ENCODE measurements around the gene DYSF.

- TF ChIP-seq SMC3 (IDR thresholded peaks at IDR 0.05; ENCODE audit: low read depth, low read length): no peak
- TF ChIP-seq, protein P1, sequence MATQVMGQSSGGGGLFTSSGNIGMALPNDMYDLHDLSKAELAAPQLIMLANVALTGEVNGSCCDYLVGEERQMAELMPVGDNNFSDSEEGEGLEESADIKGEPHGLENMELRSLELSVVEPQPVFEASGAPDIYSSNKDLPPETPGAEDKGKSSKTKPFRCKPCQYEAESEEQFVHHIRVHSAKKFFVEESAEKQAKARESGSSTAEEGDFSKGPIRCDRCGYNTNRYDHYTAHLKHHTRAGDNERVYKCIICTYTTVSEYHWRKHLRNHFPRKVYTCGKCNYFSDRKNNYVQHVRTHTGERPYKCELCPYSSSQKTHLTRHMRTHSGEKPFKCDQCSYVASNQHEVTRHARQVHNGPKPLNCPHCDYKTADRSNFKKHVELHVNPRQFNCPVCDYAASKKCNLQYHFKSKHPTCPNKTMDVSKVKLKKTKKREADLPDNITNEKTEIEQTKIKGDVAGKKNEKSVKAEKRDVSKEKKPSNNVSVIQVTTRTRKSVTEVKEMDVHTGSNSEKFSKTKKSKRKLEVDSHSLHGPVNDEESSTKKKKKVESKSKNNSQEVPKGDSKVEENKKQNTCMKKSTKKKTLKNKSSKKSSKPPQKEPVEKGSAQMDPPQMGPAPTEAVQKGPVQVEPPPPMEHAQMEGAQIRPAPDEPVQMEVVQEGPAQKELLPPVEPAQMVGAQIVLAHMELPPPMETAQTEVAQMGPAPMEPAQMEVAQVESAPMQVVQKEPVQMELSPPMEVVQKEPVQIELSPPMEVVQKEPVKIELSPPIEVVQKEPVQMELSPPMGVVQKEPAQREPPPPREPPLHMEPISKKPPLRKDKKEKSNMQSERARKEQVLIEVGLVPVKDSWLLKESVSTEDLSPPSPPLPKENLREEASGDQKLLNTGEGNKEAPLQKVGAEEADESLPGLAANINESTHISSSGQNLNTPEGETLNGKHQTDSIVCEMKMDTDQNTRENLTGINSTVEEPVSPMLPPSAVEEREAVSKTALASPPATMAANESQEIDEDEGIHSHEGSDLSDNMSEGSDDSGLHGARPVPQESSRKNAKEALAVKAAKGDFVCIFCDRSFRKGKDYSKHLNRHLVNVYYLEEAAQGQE (IDR thresholded peaks at IDR 0.05; ENCODE audit: low read depth, low read length): no peak
- TF ChIP-seq EZH2phosphoT487 (IDR thresholded peaks at IDR 0.05; ENCODE audit: borderline replicate concordance, low read depth): no peak
- no peak for TF ChIP-seq YY1 (IDR thresholded peaks at IDR 0.05; ENCODE audit: low read depth)
Observed at GRCh38 chr2:71530211-71530610, 76.8 kb downstream of the DYSF start.
